ENCODE results near the gene RNF223. TPM values are rescaled to one million over a fixed set of nuclear protein-coding genes. Genes with fewer than 3 reads are reported as not detected.

Gene RNF223
- total and polyA plus RNA-seq, 2 of the 13 experiments (the other 11 are each of a cell fraction or from before 2014, with no cell fraction given): 0.03 TPM; not detected in 1

- 97% methylated on average over 7 of the region's 7 CpGs for WGBS (ENCODE audit: low lambda C conversion rate)
- H3K4me3 ChIP-seq (replicated peaks in 1 of 3; ENCODE audit: insufficient read depth in 1 of 3, low read depth in 2 of 3, low read length in 3 of 3): no peak overlapping the region
- no peak overlapping the region for H2AFZ ChIP-seq (ENCODE audit: low read length)
- H3K9me3 ChIP-seq (ENCODE audit: low read length): no peaks in the 10 kb centered on the region
- intact Hi-C loops (cut with micrococcal nuclease; ENCODE audit: unreplicated experiment): no loop called here
- H4K20me1 ChIP-seq (ENCODE audit: insufficient read depth, low read length): no peaks in the 10 kb centered on the region
- no peaks in the 10 kb centered on the region for H3K79me2 ChIP-seq (ENCODE audit: insufficient read depth, low read length)
- no TSS peak for BruUV-seq (replicated peaks)
- in situ Hi-C loops (cut with HindIII; ENCODE audit: extremely low pct_ligation_motif_present, low pct_unique_long_range_greater_than_20kb): no loop called here
- peaks cover 10% of the 10 kb centered on the region for H3K4me1 ChIP-seq (ENCODE audit: insufficient read depth, low read length)
- DNase-seq (ENCODE audit: low spot score) (no peak), ATAC-seq (no peak), FAIRE-seq (no peak)
- H3K27ac ChIP-seq (ENCODE audit: extremely low read length, insufficient read depth, low read length): no peak overlapping the region
- no peaks in the 10 kb centered on the region; a peak in 1 of 5 replicates for H3K27me3 ChIP-seq (ENCODE audit: control insufficient read depth in 1 of 2, insufficient read depth in 2 of 2, low read length in 2 of 2)
- ChIA-PET POLR2A (no interaction called here), CTCF (ENCODE audit: low intra/inter-chr PET ratio, low total read pairs) (no interaction called here)
- TF ChIP-seq ZSCAN30 (CRISPR knock-in tag; IDR thresholded peaks at IDR 0.05): no peak
- TF ChIP-seq NCOA1 (CRISPR knock-in tag; IDR thresholded peaks at IDR 0.05): no peak
- no peak for TF ChIP-seq TMF1 (CRISPR knock-in tag; IDR thresholded peaks at IDR 0.05; ENCODE audit: low read depth)
- TF ChIP-seq THYN1 (CRISPR knock-in tag; IDR thresholded peaks at IDR 0.05; ENCODE audit: borderline replicate concordance, low read depth): no peak
- TF ChIP-seq ZNF143 (CRISPR knock-in tag; IDR thresholded peaks at IDR 0.05): no peak
- no peak for TF ChIP-seq KDM4B (CRISPR knock-in tag; IDR thresholded peaks at IDR 0.05)
- no peak for TF ChIP-seq ZNF788 (CRISPR knock-in tag; IDR thresholded peaks at IDR 0.05; ENCODE audit: borderline replicate concordance)
- TF ChIP-seq ZNF589 (CRISPR knock-in tag; conservative IDR thresholded peaks at IDR 0.05): no peak
- no peak for TF ChIP-seq RFXANK (CRISPR knock-in tag; IDR thresholded peaks at IDR 0.05)
- no peak for TF ChIP-seq CHD2 (IDR thresholded peaks at IDR 0.05; ENCODE audit: low read depth, low read length)
- TF ChIP-seq ZNF205 (CRISPR knock-in tag; IDR thresholded peaks at IDR 0.05): no peak
- no peak for TF ChIP-seq SNAPC4 (CRISPR knock-in tag; IDR thresholded peaks at IDR 0.05)
- no peak for TF ChIP-seq NFIB (CRISPR knock-in tag; IDR thresholded peaks at IDR 0.05; ENCODE audit: borderline replicate concordance)
- TF ChIP-seq MEIS2 (CRISPR knock-in tag; IDR thresholded peaks at IDR 0.05): no peak
- no peak for TF ChIP-seq ZFP36 (IDR thresholded peaks at IDR 0.05; ENCODE audit: borderline replicate concordance, low read depth, low read length, partially characterized antibody)
- H3K36me3 ChIP-seq (replicated peaks in 1 of 2; ENCODE audit: control insufficient read depth in 1 of 2, insufficient read depth in 2 of 2, low read length in 2 of 2): no peaks in the 10 kb centered on the region
- H3K4me2 ChIP-seq (ENCODE audit: low read depth, low read length): no peak overlapping the region
- H3K9ac ChIP-seq (ENCODE audit: insufficient read depth, low read depth, low read length): no peak overlapping the region
These were observed 27.4 kb upstream of the RNF223 start for GRCh38 chr1:1101503-1101902.

Measured in HepG2 (cell line).